A549 (cell line): Measurements from ENCODE around the gene BNIP3. TPM values are rescaled to one million over a fixed set of nuclear protein-coding genes. Genes with fewer than 3 reads are reported as not detected.
A peak's percentile ranks its signal among the peaks of the same experiment; 100 is the strongest.

Source experiments
- ATAC-seq, 2 experiments: fragments of 200-7000 bp in 1 of 2; fragments of >200 bp in 1 of 2; cut with Nextera tagmentation in 1 of 2; cut with Tn5 transposase in 1 of 2; 3 replicates each; pipeline versions ENCODE4 v1.8.0 to v1.9.1; 2018 to 2020; ENCODE audit warnings: mild to moderate bottlenecking in 1 of 2, moderate library complexity in 1 of 2
- CTCF ChIA-PET: fragments of 300-600 bp; sonication (Branson Sonifier 250); formaldehyde crosslinking; extraction: SDS; loops from one replicate; lab custom pipeline; 2021; ENCODE audit warnings: antibody characterized with exemption, inconsistent platforms; lab: Yijun Ruan, JAX
- POLR2A ChIA-PET: fragments of 350-600 bp; formaldehyde crosslinking; extraction: SDS; loops from one replicate; lab custom pipeline; 2021; ENCODE audit warnings: antibody characterized with exemption, inconsistent platforms; lab: Yijun Ruan, JAX
- DNase-seq, 2 experiments: peaks; one replicate each; pipeline versions ENCODE4 v3.0.0 to v3.0.0-alpha.2; 2011 to 2016; ENCODE audit warnings: low read depth in 1 of 2, low spot score in 1 of 2
- FAIRE-seq: peaks from 2 replicates; lab custom pipeline; 2011; peaks lifted over from hg19 to GRCh38; lab: Jason Lieb, UNC
- H3K27ac ChIP-seq, 2 experiments: fragments of >200 bp; sonication (Bioruptor Twin); formaldehyde crosslinking; 3 replicates each; pipeline ENCODE4 v1.5.1; 2016 to 2017
- H3K4me1 ChIP-seq: fragments of >200 bp; sonication (Bioruptor Twin); formaldehyde crosslinking; 3 replicates; pipeline ENCODE4 v1.6.1; 2016
- H3K4me2 ChIP-seq: fragments of >200 bp; sonication (Bioruptor Twin); formaldehyde crosslinking; 3 replicates; pipeline ENCODE4 v1.6.1; 2016
- H3K4me3 ChIP-seq: fragments of >200 bp; sonication (Bioruptor Twin); formaldehyde crosslinking; 3 replicates; pipeline ENCODE4 v1.5.1; 2016
- H3K9me3 ChIP-seq: fragments of >200 bp; sonication (Bioruptor Twin); formaldehyde crosslinking; 3 replicates; pipeline ENCODE4 v1.6.1; 2016
- ATOH8 ChIP-seq: fragments of 250-450 bp; sonication (Bioruptor Pico); IDR thresholded peaks from 2 replicates; pipeline ENCODE4 v1.5.0; 2020; ENCODE audit warnings: low read depth, mild to moderate bottlenecking, moderate library complexity
- BCL3 ChIP-seq: fragments of >200 bp; sonication (Bioruptor Twin); formaldehyde crosslinking; IDR thresholded peaks from 3 replicates; pipeline ENCODE4 v1.6.1; 2016
- CBX8 ChIP-seq: fragments of 200-600 bp; sonication (generic); IDR thresholded peaks from 2 replicates; pipeline ENCODE4 v1.6.1; 2016
- CEBPB ChIP-seq, 2 experiments: fragments of >200 bp in 1 of 2; sonication (Bioruptor Twin) in 1 of 2; formaldehyde crosslinking in 1 of 2; IDR thresholded peaks; 2 replicates each; pipeline ENCODE4 v1.6.1; 2012 to 2016
- CHD2 ChIP-seq: fragments of 150-350 bp; IDR thresholded peaks from 2 replicates; pipeline ENCODE4 v1.6.1; 2014; ENCODE audit warnings: low read length; ENCODE audit not compliant: partially characterized antibody
- E2F6 ChIP-seq: IDR thresholded peaks from 2 replicates; pipeline ENCODE4 v1.6.1; 2012; ENCODE audit warnings: low read depth, borderline replicate concordance
- ESRRA ChIP-seq: fragments of 150-350 bp; IDR thresholded peaks from 2 replicates; pipeline ENCODE4 v1.6.1; 2014; ENCODE audit warnings: mild to moderate bottlenecking, low read length, borderline replicate concordance
- FOSB ChIP-seq: fragments of 250-450 bp; sonication (Bioruptor Pico); IDR thresholded peaks from 2 replicates; pipeline ENCODE4 v1.5.0; 2020; ENCODE audit warnings: mild to moderate bottlenecking, moderate library complexity
- FOXS1 ChIP-seq: fragments of 250-450 bp; sonication (Bioruptor Pico); IDR thresholded peaks from 2 replicates; pipeline ENCODE4 v1.5.0; 2020; ENCODE audit warnings: mild to moderate bottlenecking, moderate library complexity
- HES2 ChIP-seq: fragments of >200 bp; sonication (Bioruptor Twin); formaldehyde crosslinking; IDR thresholded peaks from 2 replicates; pipeline ENCODE4 v1.6.1; 2016
- HEYL ChIP-seq: fragments of 250-450 bp; sonication (Bioruptor Pico); IDR thresholded peaks from 2 replicates; pipeline ENCODE4 v1.8.0; 2021; ENCODE audit warnings: mild to moderate bottlenecking, moderate library complexity
- HMGXB4 ChIP-seq: fragments of 250-450 bp; sonication (Bioruptor Pico); IDR thresholded peaks from 2 replicates; pipeline ENCODE4 v1.5.0; 2021; ENCODE audit warnings: mild to moderate bottlenecking, moderate library complexity, borderline replicate concordance
- KDM5A ChIP-seq: fragments of 200-600 bp; sonication (generic); IDR thresholded peaks from 2 replicates; pipeline ENCODE4 v1.6.1; 2016; ENCODE audit warnings: antibody characterized with exemption, mild to moderate bottlenecking
- MAX ChIP-seq: IDR thresholded peaks from 2 replicates; pipeline ENCODE4 v1.6.1; 2012
- NPAS2 ChIP-seq: fragments of 250-450 bp; sonication (Bioruptor Pico); IDR thresholded peaks from 2 replicates; pipeline ENCODE4 v1.8.0; 2022; ENCODE audit warnings: mild to moderate bottlenecking, moderate library complexity, borderline replicate concordance
- NR3C1 ChIP-seq: fragments of >200 bp; sonication (Bioruptor Twin); formaldehyde crosslinking; IDR thresholded peaks from 3 replicates; pipeline ENCODE4 v1.6.1; 2017
- PBX3 ChIP-seq: IDR thresholded peaks from 2 replicates; pipeline ENCODE4 v1.6.1; 2012
- PHF8 ChIP-seq: fragments of 200-600 bp; sonication (generic); IDR thresholded peaks from 2 replicates; pipeline ENCODE4 v1.6.1; 2016; ENCODE audit warnings: low read depth, mild to moderate bottlenecking, antibody characterized with exemption, moderate library complexity, borderline replicate concordance
- POLR2AphosphoS2 ChIP-seq: conservative IDR thresholded peaks from 2 replicates; pipeline ENCODE4 v1.6.1; 2012; ENCODE audit warnings: low read length, improper control_type of control experiment, inconsistent platforms
- RARB ChIP-seq: fragments of 250-450 bp; sonication (Bioruptor Pico); IDR thresholded peaks from 2 replicates; pipeline ENCODE4 v1.8.0; 2021; ENCODE audit warnings: mild to moderate bottlenecking, moderate library complexity
- RNF2 ChIP-seq: fragments of 200-600 bp; sonication (generic); IDR thresholded peaks from 2 replicates; pipeline ENCODE4 v1.6.1; 2016; ENCODE audit warnings: low read depth, mild to moderate bottlenecking, antibody characterized with exemption, moderate library complexity, borderline replicate concordance
- TFCP2L1 ChIP-seq: fragments of 250-450 bp; sonication (Bioruptor Pico); IDR thresholded peaks from 2 replicates; pipeline ENCODE4 v1.5.0; 2021; ENCODE audit warnings: mild to moderate bottlenecking
- ZSCAN20 ChIP-seq: fragments of 250-450 bp; sonication (Bioruptor Pico); IDR thresholded peaks from 2 replicates; pipeline ENCODE4 v1.8.0; 2022; ENCODE audit warnings: mild to moderate bottlenecking, moderate library complexity
- WGBS: methylation state at CpG from one replicate; pipeline ENCODE4 v1.1.6; 2017; ENCODE audit errors: missing lambda C conversion rate; 5-methylcytosine and 5-hydroxymethylcytosine counted together
- polyA plus RNA-seq, 4 experiments: library from polyadenylated mRNA; depleted of rRNA in 3 of 4; stranded (reverse); fragments of >200 nt; fragmentation: RNase III in 1 of 4; extraction: RNeasy Plus Mini Kit Qiagen cat#74134 plus additional on column Dnase treatment in 1 of 4; gene quantifications; 2 replicates in 3 of 4; 3 replicates in 1 of 4; pipeline ENCODE4 v1.2.3, GENCODE V29; 2011 to 2017

Gene BNIP3
- polyA plus RNA-seq, 2 of the 4 experiments (the other 2 are of a cell fraction): 46.9 to 51.2 TPM

- H3K4me1 ChIP-seq: peaks cover 34% of the 10 kb centered on the region
- peak overlapping the region; percentile 15 to 74; a peak in 3 of 6 replicates for H3K27ac ChIP-seq
- CTCF ChIA-PET: interaction anchor here (0.9 to 8.2 kb wide), 9 partner anchors 11 to 195 kb away, joined by 3 to 59 read pairs (median 4); partner anchors contain the start of gene BNIP3
- no peak overlapping the region for H3K4me3 ChIP-seq
- POLR2A ChIA-PET: no interaction called here
- ATAC-seq (peak in 1 of 2 experiments; percentile 16; a peak in 1 of 6 replicates), FAIRE-seq (no peak), DNase-seq (no peak)
- no peaks in the 10 kb centered on the region for H3K9me3 ChIP-seq
- WGBS: 75% methylated on average over 18 of the region's 18 CpGs
- TF ChIP-seq KDM5A (no peak), NPAS2 (CRISPR knock-in tag) (no peak), MAX (no peak), RARB (CRISPR knock-in tag) (no peak), CHD2 (no peak), HEYL (CRISPR knock-in tag) (no peak), HES2 (no peak), PBX3 (no peak), NR3C1 (no peak), FOSB (CRISPR knock-in tag) (no peak), ESRRA (no peak), E2F6 (no peak), POLR2AphosphoS2 (no peak), FOXS1 (no peak), TFCP2L1 (CRISPR knock-in tag) (no peak), ATOH8 (no peak), BCL3 (no peak)
- H3K4me2 ChIP-seq: peak overlapping the region; percentile 44; the same call in 2 of the 3 replicates
Measured at GRCh38 chr10:131947631-131948347, 33.9 kb downstream of the BNIP3 start.

- DNase-seq: no peak
- WGBS: 83% methylated on average over 14 of the region's 14 CpGs
- POLR2A ChIA-PET: interaction anchor here (0.8 to 1.1 kb wide), 2 partner anchors 41 to 47 kb away, joined by 3 to 5 read pairs; no protein-coding TSS in a partner anchor
- FAIRE-seq: no peak
- Histone ChIP-seq H3K27ac (peak overlapping the region; percentile 5 to 74; a peak in 3 of 6 replicates), H3K4me3 (no peak overlapping the region), H3K4me2 (peak overlapping the region; percentile 67), H3K4me1 (peaks cover 34% of the 10 kb centered on the region), H3K9me3 (no peaks in the 10 kb centered on the region)
- CTCF ChIA-PET: interaction anchor here (0.6 to 8.2 kb wide), 8 partner anchors 11 to 76 kb away, joined by 3 to 59 read pairs (median 4); no protein-coding TSS in a partner anchor
- TF ChIP-seq CBX8 (no peak), HMGXB4 (no peak), POLR2AphosphoS2 (no peak), PHF8 (no peak), RNF2 (no peak), CEBPB (IDR thresholded peaks at IDR 0.05) (no peak), ZSCAN20 (CRISPR knock-in tag) (no peak)
- no peak for ATAC-seq
Measured at GRCh38 chr10:131946880-131947279, 34.8 kb downstream of the BNIP3 start.
